Activated CD4-positive, alpha-beta memory T cell treated with anti-CD3 and anti-CD28 coated beads, Interleukin-2, amount 10 ng/mL, durations not matched to agents 7 days and 5 days (primary cell): ENCODE results near the gene TCF3. TPM values are rescaled to one million over a fixed set of nuclear protein-coding genes. Genes with fewer than 3 reads are reported as not detected.

Experiments used
- CTCF ChIA-PET: fragments of 350-600 bp; sonication (Branson Sonifier 250); formaldehyde crosslinking; loops from one replicate; lab custom pipeline; 2021; ENCODE audit warnings: antibody characterized with exemption, inconsistent platforms; lab: Charles Lee
- POLR2A ChIA-PET: fragments of 350-600 bp; sonication (Branson Sonifier 250); formaldehyde crosslinking; loops from one replicate; lab custom pipeline; 2021; ENCODE audit warnings: antibody characterized with exemption; lab: Charles Lee
- DNase-seq: peaks from one replicate; pipeline ENCODE4 v3.0.0-alpha.2; 2020
- H3K27ac Mint-ChIP-seq: one replicate; pipeline ENCODE4 v1.8.0; 2021; ENCODE audit warnings: mild to moderate bottlenecking, mixed read lengths
- H3K27me3 Mint-ChIP-seq: one replicate; pipeline ENCODE4 v1.8.0; 2021; ENCODE audit warnings: mixed read lengths
- H3K36me3 Mint-ChIP-seq: one replicate; pipeline ENCODE4 v1.8.0; 2021; ENCODE audit warnings: low read depth, mixed read lengths
- H3K4me1 Mint-ChIP-seq: one replicate; pipeline ENCODE4 v1.8.0; 2021; ENCODE audit warnings: mixed read lengths
- H3K4me3 Mint-ChIP-seq: one replicate; pipeline ENCODE4 v1.8.0; 2021; ENCODE audit warnings: mild to moderate bottlenecking, mixed read lengths
- H3K9me3 Mint-ChIP-seq: one replicate; pipeline ENCODE4 v1.8.0; 2021; ENCODE audit warnings: mixed read lengths
- total RNA-seq, 2 experiments: library from RNA; stranded (reverse); gene quantifications; one replicate each; pipeline ENCODE4 v1.2.3, GENCODE V29; 2021

TCF3 gene
- total RNA-seq, 2 experiments from 2014 or later = 67.3 to 71.2 TPM

DNA sequence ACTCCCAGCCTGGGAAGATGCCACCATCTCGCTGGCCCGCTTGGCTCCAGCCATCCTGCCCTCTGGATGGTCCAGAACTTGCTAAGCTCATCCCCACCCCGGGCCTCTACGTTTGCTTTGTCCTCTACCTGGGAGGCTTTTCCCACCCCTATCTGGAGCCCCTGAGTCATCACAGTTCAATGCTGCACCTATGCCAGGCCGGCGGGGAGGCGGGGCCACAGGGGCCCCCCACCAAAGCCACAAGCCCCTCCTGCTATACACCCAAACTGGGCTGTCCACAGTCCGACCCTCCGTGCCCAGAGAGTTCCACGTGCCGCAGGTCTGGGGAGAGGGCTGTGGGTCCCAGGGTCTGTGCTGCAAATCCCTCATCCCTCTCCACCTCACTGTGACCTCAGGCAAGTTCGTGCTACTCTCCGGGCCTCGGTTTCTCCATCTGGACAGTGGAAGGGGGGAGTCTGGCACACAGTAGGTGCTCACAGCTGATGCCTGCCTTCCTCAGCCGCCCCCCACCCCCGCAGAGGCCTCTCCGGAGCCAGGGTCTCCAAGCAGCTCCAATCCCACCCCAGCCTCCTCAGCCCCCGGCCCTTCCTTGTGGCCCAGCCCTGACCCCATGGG lies 1.9 kb upstream of the TCF3 start:
- peaks cover 2% of the 10 kb centered on the region for H3K27me3 Mint-ChIP-seq
- no peak for DNase-seq
- ChIA-PET CTCF (interaction anchor here (0.7 kb wide), 1 partner anchor 222 kb away, joined by 3 read pairs; no protein-coding TSS in a partner anchor), POLR2A (no interaction called here)
- no peaks in the 10 kb centered on the region for H3K9me3 Mint-ChIP-seq
- H3K4me3 Mint-ChIP-seq = peak overlapping the region; percentile 17
- H3K4me1 Mint-ChIP-seq = peaks cover 20% of the 10 kb centered on the region
- H3K36me3 Mint-ChIP-seq = no peaks in the 10 kb centered on the region
- no peak overlapping the region for H3K27ac Mint-ChIP-seq

DNA sequence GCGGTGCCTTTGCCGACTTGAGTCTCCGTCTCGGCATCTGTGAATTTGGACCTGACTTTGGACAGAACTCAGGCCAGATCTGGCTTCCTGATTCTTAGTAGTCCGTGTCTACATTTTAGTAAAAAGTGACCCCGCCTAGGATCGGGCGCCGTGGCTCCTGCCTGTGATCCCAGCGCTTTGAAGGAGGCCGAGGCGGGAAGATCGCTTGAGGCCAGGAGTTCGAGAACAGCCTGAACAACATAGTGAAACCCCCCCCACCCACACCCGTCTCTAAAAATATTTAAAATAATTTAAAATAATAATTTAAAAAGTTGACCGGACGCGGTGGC lies 849 bp upstream of the TCF3 start:
- POLR2A ChIA-PET = interaction anchor here (1.0 to 3.7 kb wide), 6 partner anchors 8 to 384 kb away, joined by 3 to 39 read pairs (median 4); partner anchors contain the start of genes CIRBP, MBD3 and UQCR11
- CTCF ChIA-PET = interaction anchor here (0.7 kb wide), 1 partner anchor 223 kb away, joined by 3 read pairs; no protein-coding TSS in a partner anchor

DNA sequence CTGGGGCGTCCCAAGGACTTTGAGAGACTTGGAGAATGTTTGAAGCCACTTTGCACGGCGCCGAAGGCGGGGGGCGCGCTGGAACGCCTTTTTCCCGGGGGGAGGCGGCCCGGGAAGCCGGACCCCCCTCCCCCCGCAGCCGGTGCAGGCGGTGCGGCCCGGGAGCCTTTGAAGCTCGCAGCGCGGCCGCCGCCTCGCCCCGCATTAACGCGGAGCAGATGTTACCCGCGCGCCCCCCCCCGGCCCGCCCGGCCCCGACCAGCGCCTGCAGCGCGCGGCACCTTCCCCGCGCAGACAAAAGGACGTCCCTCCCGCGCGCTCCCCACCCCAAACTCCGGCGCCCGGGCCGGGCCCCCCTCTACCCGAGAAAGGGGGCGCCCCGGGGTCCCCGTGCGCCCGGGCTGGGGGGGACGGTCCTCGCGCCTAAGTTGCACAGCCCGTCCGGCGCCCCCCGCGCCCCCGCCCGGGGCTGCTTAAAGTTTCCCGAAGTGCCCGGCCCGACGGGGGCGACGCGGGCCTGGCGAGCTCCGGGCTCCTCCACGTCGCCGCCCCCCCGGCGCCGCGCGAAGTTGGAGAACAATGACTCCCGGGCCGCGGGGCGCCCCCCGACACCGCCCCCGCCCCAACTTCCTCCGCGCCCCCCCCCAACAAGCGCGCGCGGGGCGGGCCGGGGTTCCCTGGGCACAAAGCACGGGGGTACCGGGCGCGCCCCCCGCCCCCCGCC lies 685 bp downstream of the TCF3 start:
- POLR2A ChIA-PET = interaction anchor here (1.1 to 3.7 kb wide), 5 partner anchors 43 to 382 kb away, joined by 3 to 39 read pairs (median 4); partner anchors contain the start of genes CIRBP, MBD3 and UQCR11
- H3K9me3 Mint-ChIP-seq = no peaks in the 10 kb centered on the region
- H3K36me3 Mint-ChIP-seq = no peaks in the 10 kb centered on the region
- peaks cover 23% of the 10 kb centered on the region for H3K4me1 Mint-ChIP-seq
- peak; percentile 44 for DNase-seq
- CTCF ChIA-PET = interaction anchor here (1.1 to 1.4 kb wide), 2 partner anchors 21 to 46 kb away, joined by 4 read pairs; no protein-coding TSS in a partner anchor
- no peaks in the 10 kb centered on the region for H3K27me3 Mint-ChIP-seq
- peak overlapping the region; percentile 80 for H3K27ac Mint-ChIP-seq
- H3K4me3 Mint-ChIP-seq = peak overlapping the region; percentile 81

More for the DNA sequence above, 849 bp upstream of the TCF3 start:
- Mint-ChIP-seq H3K27me3 (no peaks in the 10 kb centered on the region), H3K4me3 (peak overlapping the region; percentile 76), H3K27ac (peak overlapping the region; percentile 84), H3K36me3 (no peaks in the 10 kb centered on the region), H3K9me3 (no peaks in the 10 kb centered on the region), H3K4me1 (peaks cover 23% of the 10 kb centered on the region)
- DNase-seq = no peak

DNA sequence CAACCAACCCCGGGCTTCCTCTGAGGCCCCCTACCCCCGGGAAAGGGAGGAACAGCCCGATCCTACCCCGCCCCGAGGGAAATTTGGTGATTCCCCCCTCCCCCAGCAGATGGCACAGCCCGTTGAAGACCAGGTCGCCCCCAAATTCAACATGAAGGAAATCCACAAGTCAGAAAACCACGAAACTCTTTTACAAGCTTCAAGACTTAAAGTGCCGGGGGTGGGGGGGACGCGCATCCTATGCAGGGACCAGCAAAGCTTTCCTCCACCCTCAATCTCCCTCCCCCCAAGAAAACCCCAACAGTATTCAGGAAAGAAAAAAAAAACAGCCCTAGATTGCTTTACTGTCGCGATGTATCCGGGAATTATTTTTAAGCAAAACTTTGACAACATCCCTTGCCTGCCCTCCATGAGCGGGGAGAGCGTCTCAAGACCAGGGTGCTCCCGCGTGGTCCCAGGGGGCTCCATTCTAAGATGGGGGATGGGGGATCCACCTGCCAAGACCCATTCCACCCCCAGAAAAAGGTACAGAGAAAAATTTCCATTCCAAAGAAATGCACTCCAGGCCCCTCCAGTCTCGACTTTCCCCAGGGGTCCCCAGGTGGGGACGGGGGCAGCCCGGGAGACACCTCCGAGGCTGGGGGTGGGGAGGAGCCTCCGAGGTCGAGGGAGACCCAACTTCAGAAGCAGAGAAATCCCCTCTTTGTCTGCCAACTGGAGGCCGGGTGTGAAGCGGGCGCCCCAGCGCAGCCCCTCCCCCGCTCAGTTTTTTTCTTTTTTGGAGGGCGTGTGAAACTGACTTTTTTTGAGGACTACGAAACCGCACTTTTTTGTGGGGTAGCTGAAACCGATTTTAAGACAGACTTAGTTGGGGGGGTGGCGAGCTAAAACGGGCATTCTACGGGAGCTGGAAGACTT lies 1.5 kb downstream of the TCF3 start:
- Mint-ChIP-seq H3K36me3 (no peaks in the 10 kb centered on the region), H3K4me3 (peak overlapping the region; percentile 81), H3K27me3 (no peaks in the 10 kb centered on the region), H3K4me1 (peaks cover 23% of the 10 kb centered on the region), H3K9me3 (no peaks in the 10 kb centered on the region), H3K27ac (peak overlapping the region; percentile 80)
- ChIA-PET CTCF (interaction anchor here (0.7 to 1.1 kb wide), 2 partner anchors 21 to 105 kb away, joined by 4 to 5 read pairs; no protein-coding TSS in a partner anchor), POLR2A (interaction anchor here (1.1 to 3.7 kb wide), 3 partner anchors 14 to 61 kb away, joined by 3 to 39 read pairs (median 4); partner anchors contain the start of gene UQCR11)
- peak; percentile 47 for DNase-seq

DNA sequence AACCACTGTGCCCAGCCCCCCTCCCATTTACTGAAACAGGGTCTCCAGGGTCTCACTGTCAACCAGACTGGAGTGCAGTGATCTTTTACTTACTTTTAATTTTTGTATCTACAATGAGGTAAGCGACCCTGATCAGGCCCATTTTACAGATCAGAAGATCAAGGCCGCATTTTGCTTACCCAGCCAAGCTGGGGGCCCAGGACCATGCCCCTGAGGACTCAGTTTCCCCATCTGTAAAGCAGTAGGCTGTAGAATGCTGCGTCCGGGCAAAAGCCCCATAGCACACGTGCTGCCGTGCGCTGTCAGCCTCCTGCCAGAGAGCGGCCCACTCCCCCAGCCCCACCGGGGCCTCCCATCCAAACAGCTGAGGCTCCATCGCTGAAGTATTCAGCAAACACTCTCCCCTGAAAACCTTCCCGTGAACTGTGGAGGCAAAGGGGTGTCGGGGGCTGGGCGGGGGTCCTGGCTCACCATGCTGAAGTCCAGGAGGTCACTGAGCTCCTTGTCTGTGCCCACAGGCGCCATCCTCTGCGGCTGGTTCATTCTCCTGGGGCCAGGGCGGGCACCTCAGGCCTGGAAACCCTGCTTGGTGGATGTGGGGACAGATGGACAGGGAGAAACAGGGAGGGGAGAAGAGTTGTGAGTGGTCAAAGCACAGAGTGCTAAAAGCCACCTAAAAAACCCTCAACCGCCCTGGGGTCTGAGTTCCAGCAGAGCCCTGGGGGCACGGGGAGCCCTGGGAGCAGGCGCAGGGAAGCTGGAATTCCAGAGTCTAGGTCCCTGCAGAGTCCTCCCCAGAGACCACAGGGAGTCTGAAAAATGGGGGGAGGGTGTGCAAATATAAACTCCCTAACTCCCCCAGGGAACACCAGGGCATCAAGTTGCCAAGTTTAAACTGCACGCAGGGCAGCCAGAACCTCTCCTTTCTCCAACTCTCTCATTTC lies 2.4 kb downstream of the TCF3 start:
- Mint-ChIP-seq H3K36me3 (peaks cover 6% of the 10 kb centered on the region), H3K9me3 (no peaks in the 10 kb centered on the region), H3K4me1 (peaks cover 23% of the 10 kb centered on the region), H3K27me3 (no peaks in the 10 kb centered on the region), H3K4me3 (peak overlapping the region; percentile 81), H3K27ac (peak overlapping the region; percentile 72)
- ChIA-PET POLR2A (interaction anchor here (1.2 to 3.7 kb wide), 2 partner anchors 13 to 44 kb away, joined by 3 to 39 read pairs; partner anchors contain the start of gene UQCR11), CTCF (interaction anchor here (0.7 kb wide), 1 partner anchor 104 kb away, joined by 5 read pairs; no protein-coding TSS in a partner anchor)
- no peak for DNase-seq

DNA sequence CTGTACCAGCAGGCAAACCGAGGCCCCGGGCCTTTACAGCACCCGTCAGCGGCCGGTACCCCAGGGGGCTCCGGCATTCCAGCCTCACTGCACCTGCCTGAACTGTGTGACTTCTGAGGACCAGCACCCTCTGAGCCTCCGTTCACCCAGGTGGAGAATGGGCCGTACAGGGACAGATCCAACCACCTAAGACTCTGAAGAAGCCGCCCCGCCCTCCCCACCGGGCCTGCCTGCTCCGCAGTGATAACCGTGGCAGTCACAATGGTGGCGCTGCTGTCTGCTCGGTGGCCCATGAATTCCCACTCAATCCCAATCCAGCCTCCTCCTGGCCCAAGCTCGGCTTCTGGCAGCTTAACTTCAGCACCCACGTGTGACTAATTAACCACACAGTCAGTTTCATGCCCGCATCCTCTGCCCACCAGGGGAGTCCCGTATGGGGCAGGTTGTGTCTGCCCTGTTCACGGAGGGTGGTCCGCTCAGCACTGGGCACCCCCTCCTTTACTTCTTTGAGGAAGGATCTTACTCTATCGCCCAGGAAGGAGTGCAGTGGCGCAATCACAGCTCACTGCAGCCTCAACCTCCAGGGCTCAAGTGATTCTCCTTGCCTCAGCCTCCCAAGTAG lies 3.4 kb downstream of the TCF3 start:
- H3K36me3 Mint-ChIP-seq = peaks cover 6% of the 10 kb centered on the region
- no peaks in the 10 kb centered on the region for H3K9me3 Mint-ChIP-seq
- H3K27me3 Mint-ChIP-seq = no peaks in the 10 kb centered on the region
- no peak overlapping the region for H3K4me3 Mint-ChIP-seq
- peaks cover 21% of the 10 kb centered on the region for H3K4me1 Mint-ChIP-seq
- no peak overlapping the region for H3K27ac Mint-ChIP-seq
- ChIA-PET CTCF (no interaction called here), POLR2A (no interaction called here)
- no peak for DNase-seq

DNA sequence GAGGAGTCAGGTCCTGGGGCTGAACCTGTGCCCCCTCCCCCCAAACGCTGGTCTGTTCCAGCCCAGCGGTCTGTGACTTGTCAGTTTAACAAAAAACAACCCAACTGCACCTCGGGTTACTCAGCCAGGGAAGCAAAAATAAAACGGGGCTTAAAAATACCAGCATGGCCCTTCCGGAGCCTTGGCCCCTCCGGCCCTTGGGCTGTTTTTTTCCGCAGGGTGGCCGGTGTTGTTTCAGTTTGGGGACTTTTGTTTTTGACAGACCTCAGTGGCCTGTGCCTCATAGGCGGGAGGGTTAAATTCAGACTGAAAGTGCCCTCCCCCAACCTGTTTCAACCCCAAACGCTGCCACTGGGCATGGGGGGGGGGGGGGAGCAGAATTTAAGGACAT lies 4.0 kb downstream of the TCF3 start:
- no peak for DNase-seq
- Mint-ChIP-seq H3K36me3 (peaks cover 6% of the 10 kb centered on the region), H3K27me3 (no peaks in the 10 kb centered on the region), H3K27ac (no peak overlapping the region), H3K9me3 (no peaks in the 10 kb centered on the region), H3K4me1 (peaks cover 20% of the 10 kb centered on the region), H3K4me3 (no peak overlapping the region)
- POLR2A ChIA-PET = no interaction called here
- CTCF ChIA-PET = no interaction called here

DNA sequence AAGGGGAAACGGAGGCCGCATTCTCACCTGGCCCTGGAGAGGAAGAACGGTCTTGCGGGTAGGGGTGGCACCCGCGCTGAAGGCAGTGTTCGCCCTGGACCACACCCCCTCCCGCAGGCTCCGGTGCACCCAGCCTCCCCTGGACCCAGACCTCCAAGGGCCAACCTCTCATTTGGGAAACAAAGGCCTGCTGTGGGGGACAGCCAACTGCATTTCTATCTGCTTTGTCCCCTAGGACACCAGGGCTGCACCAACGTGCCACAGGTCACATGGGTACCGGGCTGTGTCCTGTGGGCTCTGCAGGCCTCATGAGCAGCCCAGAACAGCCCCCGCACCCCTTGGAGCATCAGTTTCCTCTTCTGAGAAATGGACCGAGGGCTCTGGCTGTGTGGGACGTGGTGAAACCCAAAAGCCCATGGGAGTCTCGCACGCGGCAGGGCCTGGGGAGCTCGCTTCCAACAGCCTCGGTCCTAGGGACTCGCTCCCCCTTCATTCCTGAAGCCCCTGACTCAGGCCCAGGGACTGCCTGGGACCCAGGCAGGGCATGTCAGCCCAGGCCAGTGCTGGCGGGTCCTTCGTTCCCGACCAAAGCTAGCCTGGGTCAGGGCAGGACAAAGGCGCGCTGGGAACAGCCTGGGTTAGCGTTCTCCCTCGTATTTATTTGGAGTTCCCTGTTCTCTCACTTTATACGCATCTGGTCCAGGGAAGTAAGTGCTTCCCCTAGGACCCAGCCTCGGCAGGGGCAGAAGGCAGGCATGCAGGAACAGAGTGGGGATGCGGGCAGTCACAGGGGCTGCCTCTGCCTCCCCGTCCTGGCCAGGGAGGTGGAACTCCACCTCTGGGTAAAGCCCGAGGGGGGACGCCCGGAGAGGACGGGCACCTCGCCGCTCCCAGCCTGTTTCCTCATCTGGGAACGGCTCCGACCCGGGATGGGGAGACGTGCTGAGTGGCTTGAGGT lies 4.6 kb downstream of the TCF3 start:
- no peak for DNase-seq
- peaks cover 6% of the 10 kb centered on the region for H3K36me3 Mint-ChIP-seq
- POLR2A ChIA-PET = no interaction called here
- no peak overlapping the region for H3K27ac Mint-ChIP-seq
- H3K9me3 Mint-ChIP-seq = no peaks in the 10 kb centered on the region
- no peak overlapping the region for H3K4me3 Mint-ChIP-seq
- H3K4me1 Mint-ChIP-seq = peaks cover 16% of the 10 kb centered on the region
- CTCF ChIA-PET = no interaction called here
- no peaks in the 10 kb centered on the region for H3K27me3 Mint-ChIP-seq

DNA sequence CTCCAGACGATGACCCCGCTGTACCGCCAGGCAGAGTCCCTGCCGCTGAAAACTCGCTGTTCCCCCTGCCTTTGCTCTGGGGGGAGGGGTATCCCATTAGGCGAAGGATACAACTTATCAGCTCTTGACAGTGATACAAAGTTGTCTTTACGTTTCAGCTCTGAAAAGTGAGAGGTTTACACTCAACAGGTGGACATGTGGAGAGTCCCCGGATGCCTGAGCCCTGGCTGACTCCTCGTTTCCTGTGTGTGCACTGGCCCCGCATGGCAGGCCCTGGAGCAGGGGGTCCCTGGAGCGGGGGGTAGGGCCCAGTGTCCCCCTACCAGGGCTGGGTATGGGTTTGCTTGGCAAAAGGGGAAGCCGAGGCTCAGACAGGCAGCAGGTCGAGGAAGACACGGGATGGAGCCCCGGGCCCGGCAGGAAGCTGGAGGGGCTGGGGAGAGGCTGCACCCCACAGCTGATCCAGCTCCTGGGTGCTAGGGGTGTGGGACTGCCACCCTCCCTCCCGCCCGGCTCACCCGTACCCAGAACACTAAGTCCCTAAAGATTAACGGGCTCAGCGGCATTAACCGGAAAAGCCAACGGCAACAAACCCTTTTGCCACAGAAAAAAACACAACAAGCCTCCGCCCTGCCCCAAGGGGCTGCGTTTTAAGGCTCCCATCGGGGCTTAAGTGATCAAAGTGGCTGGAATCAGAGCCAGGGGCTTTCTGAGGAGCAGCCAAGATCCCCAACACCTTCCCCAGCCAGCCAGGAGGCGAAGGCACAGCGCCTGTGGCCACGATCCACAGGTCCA lies 5.6 kb downstream of the TCF3 start:
- no peak overlapping the region for H3K27ac Mint-ChIP-seq
- no peak for DNase-seq
- H3K9me3 Mint-ChIP-seq = no peaks in the 10 kb centered on the region
- peaks cover 16% of the 10 kb centered on the region for H3K4me1 Mint-ChIP-seq
- ChIA-PET CTCF (no interaction called here), POLR2A (no interaction called here)
- H3K4me3 Mint-ChIP-seq = no peak overlapping the region
- peaks cover 6% of the 10 kb centered on the region for H3K36me3 Mint-ChIP-seq
- H3K27me3 Mint-ChIP-seq = no peaks in the 10 kb centered on the region

DNA sequence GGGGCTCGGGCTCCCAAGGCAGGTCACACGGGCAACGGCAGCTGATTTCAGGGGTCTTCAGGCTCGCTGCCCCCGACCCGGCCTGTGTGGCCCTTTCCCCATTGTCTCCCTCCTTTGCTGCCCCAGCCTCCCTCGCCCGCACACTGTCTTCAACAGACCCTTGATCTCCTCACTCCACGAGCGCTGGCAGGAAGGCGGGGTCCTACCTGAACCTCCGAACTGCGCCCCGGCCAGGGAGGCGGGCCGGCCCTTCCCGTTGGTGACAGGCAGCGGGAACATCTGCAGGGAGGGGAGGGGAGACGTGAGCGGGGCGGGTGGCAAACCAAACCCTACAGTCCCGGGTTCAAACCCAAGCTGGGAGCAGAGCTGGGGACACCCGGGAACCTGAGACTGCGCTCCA lies 6.3 kb downstream of the TCF3 start:
- Mint-ChIP-seq H3K4me1 (peaks cover 15% of the 10 kb centered on the region), H3K9me3 (no peaks in the 10 kb centered on the region), H3K27ac (no peak overlapping the region), H3K4me3 (no peak overlapping the region), H3K27me3 (no peaks in the 10 kb centered on the region), H3K36me3 (peaks cover 6% of the 10 kb centered on the region)
- no peak for DNase-seq
- ChIA-PET CTCF (no interaction called here), POLR2A (no interaction called here)
